EL (cell line): Measurements from ENCODE around the gene ZDHHC4.
A peak's percentile ranks its signal among the peaks of the same experiment; 100 is the strongest.

Experiments
- DNase-seq: peaks from one replicate; pipeline ENCODE4 v3.0.0-alpha.2; 2016

The ZDHHC4 gene

GRCh38 chr7:6577369-6578113 lies at the start of gene ZDHHC4:
Gene ZDHHC4, plus strand, starts transcription at chr7:6577454. Its CDS starts 3,108 bp downstream, at chr7:6580562.
- peak; percentile 90 for DNase-seq

DNA sequence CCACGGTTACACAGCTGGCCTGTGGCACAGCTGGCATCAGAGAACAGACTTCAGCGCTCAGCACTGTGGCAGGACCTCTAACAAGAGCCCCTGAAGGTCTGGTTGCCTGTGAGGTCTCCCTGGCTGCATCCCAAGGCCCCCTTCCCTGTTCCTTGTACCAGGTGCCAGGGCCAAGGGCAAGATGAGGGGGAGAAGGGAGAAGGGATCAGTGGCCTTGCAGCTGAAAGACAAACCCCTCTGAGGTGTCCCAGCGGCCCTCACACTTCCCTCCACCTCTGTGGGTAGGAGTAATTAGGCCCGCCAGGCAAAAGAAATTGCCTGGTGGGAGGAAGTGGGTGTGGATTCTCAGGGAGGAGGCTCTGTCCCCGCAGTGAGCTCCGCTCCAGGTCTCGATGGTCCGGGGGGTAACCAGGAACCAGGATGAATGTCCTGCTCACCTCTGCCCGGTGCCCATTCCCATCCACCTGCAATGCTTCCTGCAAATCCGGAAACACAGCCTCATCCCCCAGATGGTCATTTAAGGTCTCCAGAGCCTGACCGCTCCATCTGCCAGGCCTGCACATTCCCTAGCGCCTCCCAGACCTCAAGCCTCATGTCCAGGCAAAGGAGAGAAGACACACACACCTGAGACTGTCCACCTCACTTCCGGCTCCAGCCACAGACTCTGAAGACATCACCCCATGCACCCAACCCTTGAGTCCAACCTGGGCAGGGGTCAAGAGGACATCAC lies 48.7 kb upstream of the ZDHHC4 start:
- DNase-seq: no peak

DNA sequence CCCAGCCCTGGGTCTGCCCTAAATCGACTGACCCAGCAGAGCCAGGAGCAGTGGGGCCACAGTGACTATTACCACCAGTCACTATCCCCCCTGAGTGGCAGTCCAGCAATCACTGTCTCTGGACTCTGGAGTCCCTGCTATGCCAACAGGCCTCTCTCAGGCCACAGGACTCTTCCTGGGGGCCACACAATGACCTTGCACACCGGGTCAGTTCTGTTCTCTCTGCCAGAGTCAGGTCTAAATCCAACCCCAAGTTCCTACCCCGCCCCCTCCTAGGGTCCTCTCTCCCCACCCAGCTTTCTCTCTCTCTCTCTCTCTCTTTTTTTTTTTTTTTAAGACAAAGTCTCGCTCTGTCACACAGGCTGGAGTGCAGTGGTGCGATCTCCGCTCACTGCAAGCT lies 47.6 kb upstream of the ZDHHC4 start:
- DNase-seq: no peak

DNA sequence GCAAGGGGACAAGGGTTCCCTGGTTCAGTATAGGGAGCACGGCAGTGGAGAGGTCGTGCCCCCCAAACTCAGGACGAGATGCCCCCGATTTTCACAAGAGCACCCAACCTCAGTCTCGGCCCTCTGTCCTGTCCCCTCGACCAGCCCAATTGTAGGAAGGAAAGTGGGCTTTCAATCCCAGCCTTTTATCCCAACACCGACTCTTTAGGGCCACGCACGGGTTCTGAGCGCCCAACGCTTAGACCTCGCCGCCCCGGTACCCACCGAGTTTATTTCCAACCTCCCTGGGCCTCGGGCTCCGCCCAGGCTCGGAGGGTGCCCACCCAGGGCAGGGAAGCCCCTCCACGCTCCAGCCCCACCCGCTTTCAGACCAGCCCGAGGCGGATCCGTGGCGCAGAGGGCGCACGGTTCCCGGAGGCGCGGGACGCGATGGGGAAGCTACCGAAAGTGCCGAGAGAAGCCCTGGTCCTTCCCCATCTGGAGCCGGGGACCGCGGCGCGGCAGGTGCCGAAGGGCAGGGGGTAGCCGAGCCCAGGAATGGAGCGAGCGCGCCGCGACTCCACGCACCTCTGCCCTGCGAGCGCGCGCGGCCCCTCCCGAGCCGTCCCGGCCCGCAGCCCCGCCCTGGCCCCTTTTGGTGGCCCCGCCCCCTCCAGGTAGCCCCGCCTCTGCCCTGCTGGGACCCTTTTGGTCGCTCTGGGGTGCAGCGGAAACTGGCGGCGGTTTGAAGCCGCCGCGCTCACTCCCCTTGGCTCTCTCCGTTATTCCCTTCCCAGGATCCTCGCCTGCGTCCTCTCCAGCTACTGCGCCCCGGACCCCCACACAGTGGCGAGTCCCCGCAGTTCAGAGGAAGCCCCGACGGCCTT lies 46.4 kb upstream of the ZDHHC4 start:
- no peak for DNase-seq

DNA sequence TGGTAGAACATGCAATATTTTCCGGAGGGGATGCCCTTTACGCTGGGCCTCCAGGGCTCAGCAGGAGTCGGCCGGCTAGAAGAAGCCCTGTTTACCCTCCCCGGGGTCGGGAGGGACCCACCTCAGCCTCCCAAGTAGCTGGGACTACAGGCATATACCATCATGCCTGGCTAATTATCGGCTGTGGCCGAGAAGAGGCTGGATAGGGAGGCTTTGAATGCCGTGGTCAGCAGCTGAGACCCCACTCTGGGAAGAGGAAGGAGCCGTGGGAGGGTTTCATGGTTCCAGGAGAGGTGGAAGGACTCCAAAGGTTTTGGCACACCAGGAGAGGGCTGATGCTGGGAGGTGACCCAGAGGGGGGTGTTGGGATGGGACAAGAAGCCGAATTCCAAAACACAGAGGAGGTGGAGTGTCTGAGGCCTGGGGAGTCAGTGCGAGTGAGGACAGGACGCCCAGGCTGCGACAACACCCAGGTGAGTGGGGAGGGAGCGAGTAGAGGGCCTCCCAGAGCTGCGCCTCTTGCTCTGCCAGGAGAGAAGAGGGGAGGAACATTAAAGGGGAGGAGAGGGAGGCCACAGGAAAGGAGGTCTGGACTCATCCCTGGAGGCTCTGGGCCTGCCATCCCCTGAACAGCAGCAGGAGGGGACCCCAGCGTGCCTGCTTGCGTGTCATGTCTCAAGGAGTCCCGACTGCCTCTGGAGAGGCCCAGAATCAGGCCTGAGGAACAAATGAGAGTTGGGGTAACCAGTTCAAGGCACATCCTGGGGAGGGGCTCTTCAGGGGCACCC lies 45.6 kb upstream of the ZDHHC4 start:
- DNase-seq: no peak

DNA sequence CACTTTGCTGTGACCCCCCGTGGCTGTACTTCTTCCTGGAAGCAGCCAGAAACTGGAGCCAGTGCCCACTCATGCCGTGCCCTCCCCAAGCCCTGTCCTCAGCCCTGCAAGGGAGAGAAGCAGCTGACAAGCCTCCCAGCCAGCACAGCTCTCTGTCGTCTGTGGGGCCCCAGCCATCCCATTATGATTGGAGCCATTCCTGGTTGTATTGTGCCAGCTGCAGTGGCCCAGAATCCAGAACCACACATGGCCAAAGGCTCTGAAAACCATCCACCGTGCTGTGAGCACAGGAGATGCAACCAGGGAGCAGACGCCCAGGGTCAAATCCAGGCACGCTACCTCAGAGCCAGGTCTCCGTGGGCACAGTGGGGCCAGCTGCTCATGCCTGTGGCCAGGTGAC lies 44.7 kb upstream of the ZDHHC4 start:
- DNase-seq: no peak

GRCh38 chr7:6533893-6534495 lies 43.3 kb upstream of the ZDHHC4 start:
- no peak for DNase-seq

GRCh38 chr7:6536262-6537260 lies 40.7 kb upstream of the ZDHHC4 start:
- DNase-seq: peak; percentile 30

DNA sequence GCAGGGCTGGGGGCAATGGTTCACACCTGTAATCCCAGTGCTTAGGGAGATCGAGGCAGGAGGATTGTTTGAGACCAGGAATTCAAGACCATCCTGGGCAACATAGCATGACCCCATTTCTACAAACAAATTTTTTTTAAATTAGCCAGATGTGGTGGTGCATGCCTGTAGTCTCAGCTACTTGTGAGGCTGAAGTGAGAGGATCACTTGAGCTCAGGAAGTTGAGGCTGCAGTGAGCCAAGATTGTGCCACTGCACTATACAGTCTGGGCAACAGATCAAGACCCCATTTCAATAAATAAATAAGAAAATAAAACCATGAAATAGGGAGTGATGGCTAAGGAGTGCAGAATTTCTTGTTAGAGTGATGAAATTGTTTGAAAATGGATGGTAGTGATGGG lies 34.9 kb upstream of the ZDHHC4 start:
- DNase-seq: no peak

DNA sequence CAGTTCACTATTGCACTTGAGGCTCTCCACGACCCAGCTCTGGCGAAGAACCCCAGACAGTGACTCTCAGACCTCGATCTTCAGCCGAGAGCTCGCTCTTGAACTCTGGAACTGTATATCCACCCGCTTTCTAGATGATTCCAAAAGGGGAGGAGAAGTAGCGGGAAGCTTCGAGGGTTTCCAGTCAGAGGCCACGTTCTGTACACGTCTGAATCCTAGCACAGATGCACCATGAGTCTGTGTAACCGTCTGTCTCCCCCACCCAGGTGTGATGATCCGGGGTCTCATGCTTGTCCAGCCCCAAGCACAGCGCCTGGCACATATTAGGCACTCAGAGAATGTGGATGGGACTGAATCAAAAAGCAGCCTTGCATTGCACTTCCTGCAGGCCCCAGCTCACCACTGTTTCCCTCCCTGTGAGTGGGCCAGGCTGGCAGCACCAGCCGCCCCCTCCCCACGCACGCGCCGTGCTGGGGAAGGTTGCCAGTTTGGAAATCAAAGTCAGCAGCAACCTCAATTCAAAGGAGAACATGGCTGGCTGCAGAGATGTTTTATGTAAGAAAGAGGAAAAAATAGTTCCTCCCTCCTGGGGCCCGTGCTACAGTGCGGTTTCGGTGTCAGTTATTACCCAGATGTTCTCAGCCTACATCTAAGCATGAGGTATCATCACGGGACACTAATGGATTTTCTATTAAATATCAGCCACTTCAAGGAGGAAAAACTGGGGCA lies 31.7 kb upstream of the ZDHHC4 start:
- no peak for DNase-seq

GRCh38 chr7:6546498-6547251 lies 30.6 kb upstream of the ZDHHC4 start:
- no peak for DNase-seq

DNA sequence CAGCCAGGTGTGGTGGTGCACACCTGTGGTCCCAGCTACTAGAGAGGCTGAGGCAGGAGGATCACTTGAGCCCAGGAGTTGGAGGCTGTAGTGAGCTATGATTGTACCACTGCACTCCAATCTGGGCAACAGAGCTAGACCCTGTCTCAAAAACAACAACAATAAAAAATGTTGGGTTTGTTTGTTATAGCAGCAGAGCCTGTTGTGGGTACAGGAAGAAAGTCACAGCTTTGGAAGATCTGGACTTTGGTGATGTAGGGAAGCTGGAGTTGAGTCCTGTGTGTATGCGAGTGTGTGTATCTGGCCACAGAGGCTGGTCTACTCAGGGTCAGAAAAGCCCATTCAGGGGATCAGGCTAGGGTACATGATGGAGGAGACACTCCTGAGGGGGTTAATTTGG lies 29.9 kb upstream of the ZDHHC4 start:
- no peak for DNase-seq

GRCh38 chr7:6551016-6551511 lies 26.2 kb upstream of the ZDHHC4 start, which contains the start of gene GRID2IP:
Gene GRID2IP, minus strand, starts transcription at chr7:6551461. Its CDS starts 25 bp downstream, at chr7:6551436.
- no peak for DNase-seq

GRCh38 chr7:6553448-6554044 lies 23.7 kb upstream of the ZDHHC4 start:
- no peak for DNase-seq

DNA sequence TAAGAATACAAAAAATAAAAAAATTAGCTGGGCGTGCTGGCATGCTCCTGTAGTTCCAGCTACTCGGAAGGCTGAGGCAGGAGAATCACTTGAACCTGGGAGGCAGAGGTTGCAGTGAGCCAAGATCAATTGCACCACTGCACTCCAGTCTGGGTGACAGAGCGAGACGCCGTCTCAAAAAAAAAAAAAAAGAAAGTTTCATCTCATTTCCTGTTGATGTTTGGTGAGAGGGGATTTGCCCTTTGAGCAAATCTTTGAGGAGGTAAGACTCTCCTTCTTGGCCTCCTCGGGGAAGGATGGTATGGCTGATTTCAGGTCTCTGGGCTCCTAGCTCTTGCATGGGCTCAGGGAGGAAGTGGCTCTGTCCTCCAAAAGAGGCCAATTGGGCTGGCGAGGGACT lies 22.4 kb upstream of the ZDHHC4 start:
- no peak for DNase-seq

- no peak for DNase-seq
Observed at GRCh38 chr7:6556196-6556595, 21.1 kb upstream of the ZDHHC4 start.

DNA sequence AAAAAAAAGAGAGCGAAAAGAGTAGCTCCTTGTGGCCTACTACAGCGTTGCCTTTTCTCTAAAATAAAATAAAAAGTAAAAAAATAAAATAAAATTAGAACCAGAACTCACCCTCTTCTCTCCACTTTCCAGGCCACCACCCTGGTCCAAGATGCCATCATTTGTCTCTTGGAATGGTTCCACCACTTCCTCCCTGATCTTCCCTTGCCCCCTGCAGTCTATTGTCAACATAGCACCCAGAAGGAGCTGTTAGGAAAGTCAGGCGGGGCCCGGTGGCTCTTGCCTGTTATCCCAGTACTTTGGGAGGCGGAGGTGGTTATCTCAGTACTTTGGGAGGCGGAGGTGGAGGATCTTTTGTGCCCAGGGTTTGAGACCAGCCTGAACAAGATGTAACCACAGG lies 18.4 kb upstream of the ZDHHC4 start:
- peak; percentile 73 for DNase-seq

DNA sequence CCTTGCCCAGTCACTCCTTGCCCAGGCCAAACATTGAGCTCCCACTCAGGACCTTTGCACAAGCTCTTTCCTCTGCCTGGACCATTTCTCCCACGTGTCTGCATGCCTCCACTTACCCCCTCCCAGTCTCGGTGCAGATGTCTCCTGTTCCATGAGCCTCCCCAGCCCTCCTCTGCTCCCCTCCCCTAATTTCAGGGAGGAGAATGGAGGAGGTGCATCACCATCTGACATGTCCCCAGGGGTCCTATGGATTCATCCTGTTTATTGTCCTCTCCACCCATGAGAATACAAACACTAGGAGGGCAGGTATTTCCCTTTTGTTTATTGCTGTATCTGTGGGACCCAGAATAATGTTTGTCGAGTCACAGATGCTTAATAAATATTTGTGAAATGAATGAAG lies 17.4 kb upstream of the ZDHHC4 start:
- no peak for DNase-seq

GRCh38 chr7:6562106-6562505 lies 15.1 kb upstream of the ZDHHC4 start:
- no peak for DNase-seq
